Measurements from ENCODE around the gene KCNJ6. TPM values are rescaled to one million over a fixed set of nuclear protein-coding genes. Genes with fewer than 3 reads are reported as not detected.

The KCNJ6 gene
- total RNA-seq, 1 experiment from 2014 or later, result not detected

DNA sequence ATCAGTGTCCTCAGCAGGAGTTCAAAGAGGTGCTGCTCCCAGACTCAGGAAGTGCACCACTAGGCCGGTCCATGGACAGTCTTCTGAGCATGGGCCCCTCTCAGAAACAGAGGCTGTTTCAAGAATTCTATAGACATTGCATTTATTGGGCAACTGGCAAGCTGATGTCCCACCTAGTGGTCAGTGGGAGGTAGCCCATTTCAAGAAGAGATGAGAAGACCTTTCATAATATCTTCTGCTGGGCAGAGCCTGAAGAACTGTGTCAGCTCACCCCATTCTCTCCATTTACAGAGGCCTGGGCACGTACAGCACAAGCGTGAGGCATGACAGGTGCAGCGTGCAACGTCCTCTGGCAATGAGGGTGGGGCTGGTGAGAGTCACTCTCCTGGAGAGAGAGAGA lies 333.7 kb downstream of the KCNJ6 start:
- intact Hi-C loops (cut with micrococcal nuclease), result loop anchor here (10.0 kb wide), 1 partner anchor 418 kb away; no protein-coding TSS in a partner anchor
- no peaks in the 10 kb centered on the region for H3K36me3 ChIP-seq (ENCODE audit: control insufficient read depth in 1 of 2, insufficient read depth in 2 of 2, low read length in 2 of 2)
- ChIA-PET RAD21 (ENCODE audit: low non-redundant PET in 1 of 2, low total read pairs in 2 of 2, uncharacterized antibody in 2 of 2, unreplicated experiment in 2 of 2) (no interaction called here), POLR2A (no interaction called here), CTCF (interaction anchor here (1.0 kb wide), 1 partner anchor 9 kb away, joined by 3 read pairs; no protein-coding TSS in a partner anchor)
- no peak overlapping the region for H3K4me2 ChIP-seq (ENCODE audit: low read length)
- H2AFZ ChIP-seq (ENCODE audit: low read depth, low read length, poor library complexity, severe bottlenecking), result no peak overlapping the region
- DNase-seq (ENCODE audit: low read depth, low spot score) (peak; percentile 18), ATAC-seq (peak; percentile 83)
- no peaks in the 10 kb centered on the region for H3K9me2 ChIP-seq (ENCODE audit: insufficient read depth)
- no TSS peak for BruUV-seq (replicated peaks)
- H3K9me3 ChIP-seq (ENCODE audit: control insufficient read depth in 1 of 2, insufficient read depth in 1 of 2, low read depth in 1 of 2, low read length in 2 of 2), result peaks cover 5 to 10% of the 10 kb centered on the region in 2 experiments; a peak in 1 of 4 replicates
- H3K4me3 ChIP-seq (replicated peaks in 1 of 2; ENCODE audit: low read depth in 1 of 2, low read length in 2 of 2), result no peak overlapping the region
- H4K20me1 ChIP-seq (ENCODE audit: insufficient read depth), result no peaks in the 10 kb centered on the region
- TF ChIP-seq SRF (IDR thresholded peaks at IDR 0.05; ENCODE audit: low read depth), result no peak
- peak; percentile 63 for TF ChIP-seq RAD21 (IDR thresholded peaks at IDR 0.05; ENCODE audit: low read depth)
- TF ChIP-seq, protein P1, sequence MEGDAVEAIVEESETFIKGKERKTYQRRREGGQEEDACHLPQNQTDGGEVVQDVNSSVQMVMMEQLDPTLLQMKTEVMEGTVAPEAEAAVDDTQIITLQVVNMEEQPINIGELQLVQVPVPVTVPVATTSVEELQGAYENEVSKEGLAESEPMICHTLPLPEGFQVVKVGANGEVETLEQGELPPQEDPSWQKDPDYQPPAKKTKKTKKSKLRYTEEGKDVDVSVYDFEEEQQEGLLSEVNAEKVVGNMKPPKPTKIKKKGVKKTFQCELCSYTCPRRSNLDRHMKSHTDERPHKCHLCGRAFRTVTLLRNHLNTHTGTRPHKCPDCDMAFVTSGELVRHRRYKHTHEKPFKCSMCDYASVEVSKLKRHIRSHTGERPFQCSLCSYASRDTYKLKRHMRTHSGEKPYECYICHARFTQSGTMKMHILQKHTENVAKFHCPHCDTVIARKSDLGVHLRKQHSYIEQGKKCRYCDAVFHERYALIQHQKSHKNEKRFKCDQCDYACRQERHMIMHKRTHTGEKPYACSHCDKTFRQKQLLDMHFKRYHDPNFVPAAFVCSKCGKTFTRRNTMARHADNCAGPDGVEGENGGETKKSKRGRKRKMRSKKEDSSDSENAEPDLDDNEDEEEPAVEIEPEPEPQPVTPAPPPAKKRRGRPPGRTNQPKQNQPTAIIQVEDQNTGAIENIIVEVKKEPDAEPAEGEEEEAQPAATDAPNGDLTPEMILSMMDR (IDR thresholded peaks at IDR 0.05 in 2 of 3, conservative IDR thresholded peaks at IDR 0.05 in 1 of 3; ENCODE audit: borderline replicate concordance in 1 of 3, insufficient read depth in 1 of 3, low read depth in 2 of 3, low read length in 2 of 3), result peak; percentile 33 to 55 (median 47); a peak in 5 of 6 replicates
- TF ChIP-seq ZNF274 (IDR thresholded peaks at IDR 0.05; ENCODE audit: low read depth, low read length), result no peak
- TF ChIP-seq, protein P2, sequence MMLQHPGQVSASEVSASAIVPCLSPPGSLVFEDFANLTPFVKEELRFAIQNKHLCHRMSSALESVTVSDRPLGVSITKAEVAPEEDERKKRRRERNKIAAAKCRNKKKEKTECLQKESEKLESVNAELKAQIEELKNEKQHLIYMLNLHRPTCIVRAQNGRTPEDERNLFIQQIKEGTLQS (IDR thresholded peaks at IDR 0.05), result no peak
- TF ChIP-seq SIN3A (IDR thresholded peaks at IDR 0.05; ENCODE audit: low read depth), result no peak
- no peak for TF ChIP-seq EGR1 (IDR thresholded peaks at IDR 0.05; ENCODE audit: low read depth)
- TF ChIP-seq, protein P3, sequence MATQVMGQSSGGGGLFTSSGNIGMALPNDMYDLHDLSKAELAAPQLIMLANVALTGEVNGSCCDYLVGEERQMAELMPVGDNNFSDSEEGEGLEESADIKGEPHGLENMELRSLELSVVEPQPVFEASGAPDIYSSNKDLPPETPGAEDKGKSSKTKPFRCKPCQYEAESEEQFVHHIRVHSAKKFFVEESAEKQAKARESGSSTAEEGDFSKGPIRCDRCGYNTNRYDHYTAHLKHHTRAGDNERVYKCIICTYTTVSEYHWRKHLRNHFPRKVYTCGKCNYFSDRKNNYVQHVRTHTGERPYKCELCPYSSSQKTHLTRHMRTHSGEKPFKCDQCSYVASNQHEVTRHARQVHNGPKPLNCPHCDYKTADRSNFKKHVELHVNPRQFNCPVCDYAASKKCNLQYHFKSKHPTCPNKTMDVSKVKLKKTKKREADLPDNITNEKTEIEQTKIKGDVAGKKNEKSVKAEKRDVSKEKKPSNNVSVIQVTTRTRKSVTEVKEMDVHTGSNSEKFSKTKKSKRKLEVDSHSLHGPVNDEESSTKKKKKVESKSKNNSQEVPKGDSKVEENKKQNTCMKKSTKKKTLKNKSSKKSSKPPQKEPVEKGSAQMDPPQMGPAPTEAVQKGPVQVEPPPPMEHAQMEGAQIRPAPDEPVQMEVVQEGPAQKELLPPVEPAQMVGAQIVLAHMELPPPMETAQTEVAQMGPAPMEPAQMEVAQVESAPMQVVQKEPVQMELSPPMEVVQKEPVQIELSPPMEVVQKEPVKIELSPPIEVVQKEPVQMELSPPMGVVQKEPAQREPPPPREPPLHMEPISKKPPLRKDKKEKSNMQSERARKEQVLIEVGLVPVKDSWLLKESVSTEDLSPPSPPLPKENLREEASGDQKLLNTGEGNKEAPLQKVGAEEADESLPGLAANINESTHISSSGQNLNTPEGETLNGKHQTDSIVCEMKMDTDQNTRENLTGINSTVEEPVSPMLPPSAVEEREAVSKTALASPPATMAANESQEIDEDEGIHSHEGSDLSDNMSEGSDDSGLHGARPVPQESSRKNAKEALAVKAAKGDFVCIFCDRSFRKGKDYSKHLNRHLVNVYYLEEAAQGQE (IDR thresholded peaks at IDR 0.05; ENCODE audit: low read depth), result no peak
- H3K9ac ChIP-seq (ENCODE audit: low read length), result no peak overlapping the region
- no peak overlapping the region for H3K27ac ChIP-seq (ENCODE audit: low read depth, low read length)
- no peaks in the 10 kb centered on the region for H3K79me2 ChIP-seq (ENCODE audit: insufficient read depth, low read length)
- no peaks in the 10 kb centered on the region for H3K27me3 ChIP-seq (ENCODE audit: insufficient read depth, low read length)
- no peaks in the 10 kb centered on the region for H3K4me1 ChIP-seq (ENCODE audit: control insufficient read depth in 1 of 2, insufficient read depth in 2 of 2, low read length in 2 of 2)

Data from HCT116 (cell line).